Left ventricle myocardium inferior (tissue), 1 donor: ENCODE measurements around the gene PHACTR4. TPM values are rescaled to one million over a fixed set of nuclear protein-coding genes. Genes with fewer than 3 reads are reported as not detected.
A peak's percentile ranks its signal among the peaks of the same experiment; 100 is the strongest.

Experiments
- DNase-seq: peaks from one replicate; pipeline ENCODE4 v3.0.0-alpha.2; 2020
- H3K27ac ChIP-seq: fragments of 200-600 bp; replicated peaks from 2 replicates; pipeline ENCODE4 v1.8.0; 2021
- H3K27me3 ChIP-seq: fragments of 200-600 bp; 2 replicates; pipeline ENCODE4 v1.8.0; 2021; ENCODE audit warnings: low read depth
- H3K36me3 ChIP-seq: fragments of 200-600 bp; 2 replicates; pipeline ENCODE4 v1.8.0; 2021
- H3K4me1 ChIP-seq: fragments of 200-600 bp; 2 replicates; pipeline ENCODE4 v1.8.0; 2021
- H3K4me3 ChIP-seq: fragments of 200-600 bp; 2 replicates; pipeline ENCODE4 v1.8.0; 2021; ENCODE audit warnings: mild to moderate bottlenecking, moderate library complexity
- H3K9me3 ChIP-seq: fragments of 200-600 bp; replicated peaks from 2 replicates; pipeline ENCODE4 v1.8.0; 2021
- intact Hi-C: fragments of 100-400 bp; cut with micrococcal nuclease; formaldehyde crosslinking; loops from one replicate; pipeline ENCODE4 v1.11.0; 2022
- total RNA-seq: library from RNA; stranded (reverse); fragmentation: NEBNext Ultra II Directional; extraction: Animal tissue kit (Norgen Biotek cat#: 25700); gene quantifications from one replicate; pipeline ENCODE4 v1.2.1, GENCODE V29; 2021
- TF ChIP-seq, protein P1 (sequence below): fragments of 200-600 bp; IDR thresholded peaks from 2 replicates; pipeline ENCODE4 v1.8.0; 2021; ENCODE audit warnings: antibody characterized with exemption, mild to moderate bottlenecking, borderline replicate concordance
- donor health status: DM: no; HTN: yes; CAD: no; lungs with severe emphysema.

The PHACTR4 gene
- total RNA-seq, 1 donor from 2014 or later: 13.6 TPM

DNA sequence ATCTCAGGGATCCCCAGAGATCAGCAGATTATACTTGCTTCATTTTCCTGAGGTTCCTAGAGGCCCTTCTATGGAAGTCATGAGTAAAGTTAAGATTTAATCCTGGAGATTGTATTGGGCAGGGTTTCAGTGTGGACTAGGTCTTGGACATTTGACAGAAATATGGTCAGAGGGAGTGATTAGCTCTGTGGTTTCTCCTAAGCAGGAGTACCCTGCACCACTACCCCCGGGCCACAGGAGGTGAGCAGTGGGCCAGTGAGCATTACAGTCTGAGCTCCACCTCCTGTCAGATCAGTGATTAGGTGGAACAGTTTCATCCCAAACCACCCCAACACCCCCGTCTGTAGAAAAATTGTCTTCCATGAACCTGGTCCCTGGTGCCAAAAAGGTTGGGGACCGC, 43.2 kb downstream of the PHACTR4 start:
- no peaks in the 10 kb centered on the region for H3K27me3 ChIP-seq
- intact Hi-C loops: loop anchor here (10.0 kb wide), 1 partner anchor 52 kb away; no protein-coding TSS in a partner anchor
- H3K9me3 ChIP-seq: no peaks in the 10 kb centered on the region
- H3K4me3 ChIP-seq: no peak overlapping the region
- no peaks in the 10 kb centered on the region for H3K36me3 ChIP-seq
- no peak for DNase-seq
- TF ChIP-seq, protein P1, sequence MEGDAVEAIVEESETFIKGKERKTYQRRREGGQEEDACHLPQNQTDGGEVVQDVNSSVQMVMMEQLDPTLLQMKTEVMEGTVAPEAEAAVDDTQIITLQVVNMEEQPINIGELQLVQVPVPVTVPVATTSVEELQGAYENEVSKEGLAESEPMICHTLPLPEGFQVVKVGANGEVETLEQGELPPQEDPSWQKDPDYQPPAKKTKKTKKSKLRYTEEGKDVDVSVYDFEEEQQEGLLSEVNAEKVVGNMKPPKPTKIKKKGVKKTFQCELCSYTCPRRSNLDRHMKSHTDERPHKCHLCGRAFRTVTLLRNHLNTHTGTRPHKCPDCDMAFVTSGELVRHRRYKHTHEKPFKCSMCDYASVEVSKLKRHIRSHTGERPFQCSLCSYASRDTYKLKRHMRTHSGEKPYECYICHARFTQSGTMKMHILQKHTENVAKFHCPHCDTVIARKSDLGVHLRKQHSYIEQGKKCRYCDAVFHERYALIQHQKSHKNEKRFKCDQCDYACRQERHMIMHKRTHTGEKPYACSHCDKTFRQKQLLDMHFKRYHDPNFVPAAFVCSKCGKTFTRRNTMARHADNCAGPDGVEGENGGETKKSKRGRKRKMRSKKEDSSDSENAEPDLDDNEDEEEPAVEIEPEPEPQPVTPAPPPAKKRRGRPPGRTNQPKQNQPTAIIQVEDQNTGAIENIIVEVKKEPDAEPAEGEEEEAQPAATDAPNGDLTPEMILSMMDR: no peak
- H3K27ac ChIP-seq: no peak overlapping the region
- peaks cover 30% of the 10 kb centered on the region for H3K4me1 ChIP-seq

DNA sequence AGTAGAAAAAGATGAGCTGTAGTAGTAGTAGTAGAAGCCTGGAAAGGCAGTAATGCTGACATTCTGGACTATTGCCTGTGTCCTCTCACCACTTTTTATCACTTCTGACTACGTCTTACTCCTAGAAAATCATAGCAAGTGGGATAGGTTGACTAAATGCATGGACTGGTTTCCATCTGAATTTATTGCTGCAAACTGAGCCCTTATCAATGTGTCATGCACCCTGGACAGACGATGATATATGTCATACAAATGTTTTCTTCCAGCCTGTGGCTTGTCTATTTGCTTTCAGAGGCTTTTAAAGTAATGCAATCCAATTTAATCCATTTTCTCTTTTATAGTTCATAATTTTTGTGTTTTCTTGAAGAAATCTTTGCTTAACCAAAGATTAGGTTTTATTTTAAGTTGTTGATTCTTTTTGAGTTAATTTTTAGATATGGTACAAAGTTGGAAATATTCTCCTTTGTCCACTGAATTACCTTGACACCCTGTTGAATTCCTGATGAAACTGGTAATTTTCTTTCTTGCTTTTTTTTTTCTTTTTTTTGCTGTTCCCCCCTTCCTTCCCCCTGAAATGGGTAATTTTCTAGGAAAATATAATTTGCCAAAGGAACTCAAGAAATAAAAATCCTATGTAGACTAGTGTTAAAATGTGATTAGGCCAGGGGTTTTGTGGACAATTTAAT, 47.1 kb downstream of the PHACTR4 start:
- intact Hi-C loops: loop anchor here (10.0 kb wide), 1 partner anchor 48 kb away; no protein-coding TSS in a partner anchor
- no peak overlapping the region for H3K4me3 ChIP-seq
- H3K36me3 ChIP-seq: no peaks in the 10 kb centered on the region
- no peak for DNase-seq
- no peaks in the 10 kb centered on the region for H3K9me3 ChIP-seq
- H3K4me1 ChIP-seq: peaks cover 26% of the 10 kb centered on the region
- TF ChIP-seq, protein P1: no peak
- no peak overlapping the region for H3K27ac ChIP-seq
- H3K27me3 ChIP-seq: no peaks in the 10 kb centered on the region

DNA sequence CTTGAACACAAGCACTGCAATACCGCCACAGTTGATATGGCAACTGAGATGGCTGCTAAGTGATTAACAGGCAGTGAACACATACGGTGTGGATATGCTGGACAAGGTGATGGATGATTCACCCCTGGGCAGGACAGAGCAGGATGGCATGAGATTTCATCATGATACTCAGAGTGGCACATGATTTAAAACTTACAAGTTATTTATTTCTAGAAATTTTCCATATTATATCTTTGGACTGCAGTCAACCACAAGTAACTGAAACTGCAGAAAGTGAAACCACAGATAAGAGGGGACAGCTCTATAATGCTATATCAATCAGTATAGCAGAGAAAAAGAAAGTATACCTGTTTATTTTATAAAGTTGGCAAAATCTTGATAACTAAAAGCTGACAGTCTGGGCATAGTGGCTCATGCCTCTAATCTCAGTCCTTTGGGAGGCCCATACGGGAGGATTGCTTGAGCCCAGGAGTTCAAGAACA, 47.9 kb downstream of the PHACTR4 start:
- intact Hi-C loops: loop anchor here (10.0 kb wide), 1 partner anchor 47 kb away; no protein-coding TSS in a partner anchor
- no peak for DNase-seq
- Histone ChIP-seq H3K4me3 (peak overlapping the region; percentile 9), H3K27me3 (no peaks in the 10 kb centered on the region), H3K27ac (no peak overlapping the region), H3K4me1 (peaks cover 26% of the 10 kb centered on the region), H3K9me3 (no peaks in the 10 kb centered on the region), H3K36me3 (no peaks in the 10 kb centered on the region)
- TF ChIP-seq, protein P1: no peak

DNA sequence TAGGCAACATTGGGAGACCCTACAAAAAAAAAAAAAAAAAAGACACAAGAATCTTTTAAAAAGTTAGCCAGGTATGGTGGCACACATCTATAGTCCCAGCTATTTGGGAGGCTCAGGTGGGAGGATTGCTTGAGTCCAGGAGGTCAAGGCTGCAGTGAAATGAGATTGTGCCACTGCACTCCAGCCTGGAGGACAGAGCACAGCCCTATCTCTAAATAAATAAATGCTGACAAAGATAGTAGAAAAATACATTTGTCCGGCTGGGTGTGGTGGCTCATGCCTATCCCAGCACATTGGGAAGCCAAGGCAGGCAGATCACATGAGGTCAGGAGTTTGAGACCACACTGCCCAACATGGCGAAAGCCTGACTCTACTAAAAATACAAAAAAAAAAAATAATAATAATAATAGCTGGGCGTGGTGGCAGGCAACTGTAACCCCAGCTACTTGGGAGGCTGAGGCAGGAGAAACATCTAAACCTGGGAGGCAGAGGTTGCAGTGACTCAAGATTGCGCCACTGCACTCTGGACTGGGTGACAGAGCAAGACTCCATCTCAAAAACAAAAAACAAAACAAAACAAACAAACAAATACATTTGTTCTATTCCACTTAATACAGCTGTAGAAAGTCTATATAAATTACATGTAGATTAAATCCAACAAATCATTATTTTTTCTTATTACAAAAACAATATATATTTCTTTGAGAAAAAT, 48.5 kb downstream of the PHACTR4 start:
- no peaks in the 10 kb centered on the region for H3K27me3 ChIP-seq
- H3K4me1 ChIP-seq: peaks cover 26% of the 10 kb centered on the region
- no peak overlapping the region for H3K27ac ChIP-seq
- intact Hi-C loops: loop anchor here (10.0 kb wide), 1 partner anchor 47 kb away; no protein-coding TSS in a partner anchor
- no peaks in the 10 kb centered on the region for H3K36me3 ChIP-seq
- H3K4me3 ChIP-seq: no peak overlapping the region
- TF ChIP-seq, protein P1: no peak
- no peaks in the 10 kb centered on the region for H3K9me3 ChIP-seq
- DNase-seq: no peak

DNA sequence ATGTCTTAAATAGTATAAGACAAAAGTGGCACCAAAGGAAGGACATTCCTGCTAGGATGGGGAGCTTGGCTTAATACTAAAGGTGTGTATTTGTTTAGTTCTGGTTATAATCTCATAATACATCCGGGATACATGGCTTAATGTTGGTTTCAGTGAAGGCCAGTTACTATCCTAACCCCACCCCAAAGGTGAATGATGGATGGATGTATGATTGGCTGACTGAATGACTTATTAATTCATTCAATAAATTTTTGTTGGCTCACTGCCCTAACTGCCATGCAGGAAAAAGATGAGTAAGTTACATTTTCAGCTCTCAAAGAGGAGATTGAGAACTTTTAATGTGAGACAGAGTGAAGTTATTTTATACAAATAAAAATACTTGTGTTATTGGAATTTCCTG, 52.2 kb downstream of the PHACTR4 start:
- Histone ChIP-seq H3K9me3 (no peaks in the 10 kb centered on the region), H3K27me3 (no peaks in the 10 kb centered on the region), H3K4me1 (peaks cover 8% of the 10 kb centered on the region), H3K36me3 (no peaks in the 10 kb centered on the region), H3K27ac (no peak overlapping the region), H3K4me3 (no peak overlapping the region)
- TF ChIP-seq, protein P1: no peak
- no peak for DNase-seq
- intact Hi-C loops: no loop called here
